Lower lobe of right lung (tissue), 2 donors: ENCODE results near the gene DGKI. TPM values are rescaled to one million over a fixed set of nuclear protein-coding genes. Genes with fewer than 3 reads are reported as not detected.
A peak's percentile ranks its signal among the peaks of the same experiment; 100 is the strongest.

ENCODE experiments used
- ATAC-seq, 2 donors: fragments of 200-7000 bp; cut with Tn5 transposase; one replicate each; pipeline ENCODE4 v1.9.1; 2020 to 2022; ENCODE audit warnings: mild to moderate bottlenecking in 2 of 2, moderate library complexity in 2 of 2
- DNase-seq: peaks from one replicate; pipeline ENCODE4 v3.0.0-alpha.2; 2020
- H3K27ac ChIP-seq: fragments of 200-600 bp; one replicate; pipeline ENCODE4 v1.8.0; 2022
- H3K27me3 ChIP-seq: fragments of 200-600 bp; one replicate; pipeline ENCODE4 v1.8.0; 2022; ENCODE audit warnings: low read depth
- H3K36me3 ChIP-seq: fragments of 200-600 bp; one replicate; pipeline ENCODE4 v1.8.0; 2022; ENCODE audit warnings: mild to moderate bottlenecking
- H3K4me1 ChIP-seq: fragments of 200-600 bp; one replicate; pipeline ENCODE4 v1.8.0; 2022
- H3K4me3 ChIP-seq: fragments of 200-600 bp; one replicate; pipeline ENCODE4 v1.8.0; 2022; ENCODE audit warnings: mild to moderate bottlenecking
- H3K9me3 ChIP-seq: fragments of 200-600 bp; one replicate; pipeline ENCODE4 v1.8.0; 2022
- intact Hi-C: fragments of 100-400 bp; cut with DNase I; formaldehyde crosslinking; loops from one replicate; pipeline ENCODE4 v1.11.0; 2022
- total RNA-seq: library from RNA; stranded (reverse); fragmentation: NEBNext Ultra II Directional; extraction: Animal tissue kit (Norgen Biotek cat#: 25700); gene quantifications from one replicate; pipeline ENCODE4 v1.2.1, GENCODE V29; 2021
- TF ChIP-seq, protein P1 (sequence below): fragments of 200-600 bp; IDR thresholded peaks from one replicate; pipeline ENCODE4 v1.8.0; 2022; ENCODE audit warnings: antibody characterized with exemption, mild to moderate bottlenecking
- donor health status: DM: no; HTN: yes; CAD: no; lungs with severe emphysema.

DGKI gene
- total RNA-seq, 1 donor from 2014 or later = 0.09 TPM

DNA sequence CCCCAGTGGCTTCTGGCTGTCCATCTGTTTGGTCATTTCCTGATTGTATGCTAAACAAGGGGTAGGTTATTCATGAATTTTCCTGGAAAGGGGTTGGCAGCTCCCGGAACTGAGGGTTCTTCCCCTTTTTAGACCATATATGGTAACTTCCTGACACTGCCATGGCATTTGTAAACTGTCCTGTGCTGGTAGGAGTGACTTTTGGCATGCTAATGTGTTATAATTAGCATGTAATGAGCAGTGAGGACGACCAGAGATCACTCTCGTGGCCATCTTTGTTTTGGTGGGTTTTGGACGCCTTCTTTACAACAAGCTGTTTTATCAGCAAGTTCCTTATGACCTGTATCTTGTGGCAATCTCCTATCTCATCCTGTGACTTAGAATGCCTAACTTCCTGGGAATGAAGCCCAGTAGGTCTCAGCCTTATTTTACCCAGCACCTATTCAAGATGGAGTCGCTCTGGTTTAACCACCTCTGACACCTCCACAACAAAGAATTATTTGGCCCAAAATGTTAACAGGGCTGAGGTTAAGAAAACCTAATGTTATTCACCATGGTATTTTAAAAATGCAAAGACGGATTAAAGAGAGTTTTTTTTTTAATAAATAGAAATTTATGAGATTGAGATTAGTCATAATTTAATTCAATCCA, 500.9 kb downstream of the DGKI start:
- no peaks in the 10 kb centered on the region for H3K9me3 ChIP-seq
- no peak overlapping the region for H3K4me3 ChIP-seq
- no peak for ATAC-seq
- TF ChIP-seq, protein P1, sequence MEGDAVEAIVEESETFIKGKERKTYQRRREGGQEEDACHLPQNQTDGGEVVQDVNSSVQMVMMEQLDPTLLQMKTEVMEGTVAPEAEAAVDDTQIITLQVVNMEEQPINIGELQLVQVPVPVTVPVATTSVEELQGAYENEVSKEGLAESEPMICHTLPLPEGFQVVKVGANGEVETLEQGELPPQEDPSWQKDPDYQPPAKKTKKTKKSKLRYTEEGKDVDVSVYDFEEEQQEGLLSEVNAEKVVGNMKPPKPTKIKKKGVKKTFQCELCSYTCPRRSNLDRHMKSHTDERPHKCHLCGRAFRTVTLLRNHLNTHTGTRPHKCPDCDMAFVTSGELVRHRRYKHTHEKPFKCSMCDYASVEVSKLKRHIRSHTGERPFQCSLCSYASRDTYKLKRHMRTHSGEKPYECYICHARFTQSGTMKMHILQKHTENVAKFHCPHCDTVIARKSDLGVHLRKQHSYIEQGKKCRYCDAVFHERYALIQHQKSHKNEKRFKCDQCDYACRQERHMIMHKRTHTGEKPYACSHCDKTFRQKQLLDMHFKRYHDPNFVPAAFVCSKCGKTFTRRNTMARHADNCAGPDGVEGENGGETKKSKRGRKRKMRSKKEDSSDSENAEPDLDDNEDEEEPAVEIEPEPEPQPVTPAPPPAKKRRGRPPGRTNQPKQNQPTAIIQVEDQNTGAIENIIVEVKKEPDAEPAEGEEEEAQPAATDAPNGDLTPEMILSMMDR = no peak
- H3K27me3 ChIP-seq = no peaks in the 10 kb centered on the region
- intact Hi-C loops = no loop called here
- no peak overlapping the region for H3K27ac ChIP-seq
- DNase-seq = no peak
- no peaks in the 10 kb centered on the region for H3K4me1 ChIP-seq
- H3K36me3 ChIP-seq = no peaks in the 10 kb centered on the region

DNA sequence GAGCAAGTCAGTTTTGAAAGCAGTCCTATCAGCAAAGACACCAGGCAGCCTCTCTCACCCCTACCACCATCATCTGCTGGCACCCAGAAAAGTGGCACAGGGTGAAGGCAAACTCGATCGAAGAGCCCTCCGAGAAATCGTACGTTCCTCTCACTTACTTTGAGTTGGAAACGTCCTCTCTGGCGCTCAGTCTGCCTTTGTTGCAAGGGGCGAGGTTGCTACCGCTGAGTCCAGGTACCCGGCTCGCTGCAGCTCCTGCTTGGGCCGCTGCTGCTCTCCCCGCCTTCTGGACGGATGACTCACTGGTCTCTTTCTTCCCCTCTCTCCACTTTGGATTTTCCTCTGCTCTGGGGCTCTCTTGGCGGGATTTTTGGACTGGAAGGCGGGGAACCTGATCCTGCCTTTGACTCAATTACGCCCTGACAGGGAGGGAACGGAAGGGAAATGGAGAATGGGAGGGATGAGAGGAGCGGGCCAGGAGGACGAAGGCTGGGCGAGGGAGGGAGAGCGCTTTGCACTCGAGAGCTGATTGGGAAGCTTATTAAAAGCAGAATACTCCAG, 503.4 kb downstream of the DGKI start, which contains the start of gene PTN:
TSS of gene PTN (minus strand) at position 453 of the 561 bp plus-strand sequence. CDS start 88,760 bp downstream, outside the sequence.
- H3K4me1 ChIP-seq = no peaks in the 10 kb centered on the region
- H3K27me3 ChIP-seq = no peaks in the 10 kb centered on the region
- intact Hi-C loops = no loop called here
- peak within 1 kb of the TSS; percentile 32 for H3K4me3 ChIP-seq
- TF ChIP-seq, protein P1 = no peak
- ATAC-seq (peak; percentile 67 to 81), DNase-seq (no peak)
- H3K9me3 ChIP-seq = no peaks in the 10 kb centered on the region
- H3K36me3 ChIP-seq = no peaks in the 10 kb centered on the region
- H3K27ac ChIP-seq = no peak within 1 kb of the TSS

DNA sequence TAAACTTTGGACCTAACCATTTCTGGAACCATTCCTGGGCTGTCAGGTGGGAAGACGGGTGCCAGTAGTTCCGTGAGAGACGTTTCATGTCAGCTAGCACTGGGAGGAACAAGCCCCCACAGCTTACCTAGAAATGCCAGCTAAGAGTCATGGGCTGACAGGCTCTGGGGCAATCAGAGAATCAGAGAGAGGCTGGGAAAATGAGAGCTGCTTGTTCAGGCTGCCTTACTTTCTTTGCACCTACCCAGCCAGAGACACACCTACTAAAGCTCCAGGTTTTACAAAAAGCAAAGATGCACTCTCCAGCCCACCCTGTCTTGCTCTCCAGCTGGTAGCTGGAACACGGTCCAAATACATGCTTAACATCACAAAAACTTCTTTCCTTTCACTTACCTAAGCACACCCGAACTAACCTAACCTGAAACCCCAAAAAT, 503.9 kb downstream of the DGKI start:
- no peaks in the 10 kb centered on the region for H3K36me3 ChIP-seq
- H3K9me3 ChIP-seq = no peaks in the 10 kb centered on the region
- intact Hi-C loops = no loop called here
- H3K4me3 ChIP-seq = peak overlapping the region; percentile 32
- ATAC-seq (peak in 1 of 2 donors; percentile 14), DNase-seq (no peak)
- TF ChIP-seq, protein P1 = no peak
- H3K27ac ChIP-seq = no peak overlapping the region
- no peaks in the 10 kb centered on the region for H3K27me3 ChIP-seq
- H3K4me1 ChIP-seq = no peaks in the 10 kb centered on the region

DNA sequence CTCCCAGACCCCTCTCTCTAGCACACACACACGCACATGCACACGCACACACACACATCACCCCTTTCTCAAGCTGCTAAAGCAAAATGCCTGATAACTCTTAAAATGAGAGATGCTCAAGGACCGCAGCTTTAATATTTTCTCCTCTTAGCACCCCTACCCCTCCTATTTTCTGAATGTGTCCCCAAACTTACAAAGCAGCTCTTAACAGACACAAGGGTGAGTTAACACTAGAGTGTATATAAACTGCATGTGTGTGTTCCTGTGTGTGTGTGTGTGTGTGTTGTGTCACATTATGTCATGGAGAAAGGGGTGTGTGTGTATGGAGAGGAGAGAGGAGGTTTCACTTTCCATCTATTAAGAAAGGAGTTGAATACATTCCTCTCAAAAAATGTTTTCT, 504.5 kb downstream of the DGKI start:
- no peaks in the 10 kb centered on the region for H3K4me1 ChIP-seq
- intact Hi-C loops = no loop called here
- no peak for DNase-seq
- H3K9me3 ChIP-seq = no peaks in the 10 kb centered on the region
- TF ChIP-seq, protein P1 = no peak
- ATAC-seq = no peak
- H3K36me3 ChIP-seq = no peaks in the 10 kb centered on the region
- H3K27ac ChIP-seq = no peak overlapping the region
- no peak overlapping the region for H3K4me3 ChIP-seq
- H3K27me3 ChIP-seq = no peaks in the 10 kb centered on the region

DNA sequence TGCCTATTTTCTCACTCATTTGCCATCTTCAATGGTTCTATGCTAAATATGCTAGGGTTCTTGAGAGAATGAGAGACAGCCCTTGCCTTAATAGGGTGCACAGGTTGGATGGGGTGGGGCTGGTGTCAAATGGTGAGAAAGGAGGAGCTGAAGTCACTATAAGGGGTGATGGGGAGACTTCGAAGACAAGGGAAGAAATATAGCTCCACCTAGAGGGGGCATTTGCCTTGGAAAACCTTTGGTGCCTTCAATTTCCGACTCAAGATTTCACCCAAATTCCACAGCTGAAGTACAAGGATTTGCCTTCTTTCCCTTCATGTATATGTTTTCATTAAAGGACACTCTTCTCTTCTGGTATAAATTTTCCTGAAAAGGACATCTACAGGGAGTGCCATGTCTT, 508.9 kb downstream of the DGKI start:
- intact Hi-C loops = no loop called here
- Histone ChIP-seq H3K4me3 (no peak overlapping the region), H3K4me1 (no peaks in the 10 kb centered on the region), H3K36me3 (no peaks in the 10 kb centered on the region), H3K27ac (no peak overlapping the region), H3K27me3 (no peaks in the 10 kb centered on the region), H3K9me3 (no peaks in the 10 kb centered on the region)
- DNase-seq (no peak), ATAC-seq (no peak)
- TF ChIP-seq, protein P1 = no peak
